WI38 (cell line): ENCODE measurements around the gene AGBL4.

ENCODE experiments used
- H3K4me3 ChIP-seq: 2 replicates; pipeline ENCODE4 v1.5.1; 2011; ENCODE audit warnings: low read depth, mild to moderate bottlenecking, control low read depth, low read length
- TF ChIP-seq, protein P1 (sequence below): IDR thresholded peaks from 2 replicates; pipeline ENCODE4 v1.5.1; 2012; ENCODE audit warnings: low read depth, mild to moderate bottlenecking, control low read depth, low read length

AGBL4 gene

DNA sequence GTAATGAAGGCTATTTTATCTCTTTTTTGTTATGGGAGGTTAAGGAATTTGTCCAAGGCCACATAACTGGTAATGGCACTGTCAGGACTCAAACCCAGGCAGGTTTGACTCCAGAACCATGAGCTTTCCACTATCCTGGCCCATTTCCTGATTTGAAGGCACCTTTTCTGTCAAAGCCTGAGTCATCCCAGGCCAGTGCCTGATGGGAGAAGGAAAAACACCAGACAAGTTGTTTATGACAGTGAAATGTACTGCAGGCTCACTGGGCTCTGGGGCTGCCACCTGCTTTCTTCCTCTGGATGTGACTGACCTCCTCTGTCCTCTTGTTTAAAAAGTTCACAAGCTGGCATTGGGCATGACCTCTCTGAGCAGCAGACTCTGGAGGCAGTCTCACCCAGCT lies 1479.9 kb downstream of the AGBL4 start:
- TF ChIP-seq, protein P1, sequence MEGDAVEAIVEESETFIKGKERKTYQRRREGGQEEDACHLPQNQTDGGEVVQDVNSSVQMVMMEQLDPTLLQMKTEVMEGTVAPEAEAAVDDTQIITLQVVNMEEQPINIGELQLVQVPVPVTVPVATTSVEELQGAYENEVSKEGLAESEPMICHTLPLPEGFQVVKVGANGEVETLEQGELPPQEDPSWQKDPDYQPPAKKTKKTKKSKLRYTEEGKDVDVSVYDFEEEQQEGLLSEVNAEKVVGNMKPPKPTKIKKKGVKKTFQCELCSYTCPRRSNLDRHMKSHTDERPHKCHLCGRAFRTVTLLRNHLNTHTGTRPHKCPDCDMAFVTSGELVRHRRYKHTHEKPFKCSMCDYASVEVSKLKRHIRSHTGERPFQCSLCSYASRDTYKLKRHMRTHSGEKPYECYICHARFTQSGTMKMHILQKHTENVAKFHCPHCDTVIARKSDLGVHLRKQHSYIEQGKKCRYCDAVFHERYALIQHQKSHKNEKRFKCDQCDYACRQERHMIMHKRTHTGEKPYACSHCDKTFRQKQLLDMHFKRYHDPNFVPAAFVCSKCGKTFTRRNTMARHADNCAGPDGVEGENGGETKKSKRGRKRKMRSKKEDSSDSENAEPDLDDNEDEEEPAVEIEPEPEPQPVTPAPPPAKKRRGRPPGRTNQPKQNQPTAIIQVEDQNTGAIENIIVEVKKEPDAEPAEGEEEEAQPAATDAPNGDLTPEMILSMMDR, result no peak
- no peak overlapping the region for H3K4me3 ChIP-seq

GRCh38 chr1:48540587-48540986 lies 1483.2 kb downstream of the AGBL4 start:
- TF ChIP-seq, protein P1, result no peak
- H3K4me3 ChIP-seq, result no peak overlapping the region

DNA sequence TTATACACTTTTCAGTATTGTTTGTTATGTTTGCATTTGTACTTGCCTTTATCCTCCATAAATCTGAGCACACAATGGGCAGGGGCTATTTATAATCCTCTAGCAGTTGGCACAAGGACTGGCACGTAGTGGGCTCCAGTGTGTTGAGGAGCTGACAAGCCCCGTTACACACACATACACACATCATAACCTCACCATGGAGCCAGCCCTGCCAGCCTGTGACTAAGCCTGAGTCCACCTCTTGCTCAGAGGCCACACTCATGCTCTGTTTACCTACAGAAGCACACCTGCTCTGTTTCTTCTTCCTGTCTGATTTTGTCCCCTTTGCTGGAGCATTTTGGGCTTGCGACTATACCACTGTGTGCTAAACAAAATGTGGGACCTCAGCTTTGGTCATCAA lies 1487.3 kb downstream of the AGBL4 start:
- H3K4me3 ChIP-seq, result no peak overlapping the region
- TF ChIP-seq, protein P1, result no peak

DNA sequence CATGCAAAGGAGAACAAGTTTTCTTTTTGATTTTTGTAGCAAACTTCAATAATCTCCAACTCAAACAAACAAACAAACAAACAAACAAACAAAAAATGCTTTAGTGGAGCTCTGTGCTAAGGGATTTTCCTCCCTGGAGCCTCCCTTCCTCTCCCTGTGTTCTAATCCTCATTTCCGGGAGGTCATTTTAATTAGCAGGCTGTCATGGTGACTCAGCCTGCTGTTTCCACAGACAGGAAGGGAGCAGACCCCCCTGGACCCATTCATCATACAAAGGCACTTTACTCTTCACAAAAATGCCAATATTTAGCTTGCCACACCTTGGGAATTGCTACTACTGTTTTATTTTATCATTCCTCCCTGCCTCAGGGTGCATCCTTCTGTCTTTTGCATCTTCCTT lies 1490.8 kb downstream of the AGBL4 start:
- TF ChIP-seq, protein P1, result no peak
- no peak overlapping the region for H3K4me3 ChIP-seq

GRCh38 chr1:48530727-48531351 lies 1492.9 kb downstream of the AGBL4 start:
- TF ChIP-seq, protein P1, result no peak
- no peak overlapping the region for H3K4me3 ChIP-seq

GRCh38 chr1:48527051-48527450 lies 1496.7 kb downstream of the AGBL4 start:
- TF ChIP-seq, protein P1, result no peak
- H3K4me3 ChIP-seq, result no peak overlapping the region

GRCh38 chr1:48526008-48526710 lies 1497.6 kb downstream of the AGBL4 start:
- no peak overlapping the region for H3K4me3 ChIP-seq
- TF ChIP-seq, protein P1, result no peak
